Activated B cell treated with CpG ODN at 0.5 μM for 24 hours (primary cell): ENCODE results near the gene TMEM219. TPM values are rescaled to one million over a fixed set of nuclear protein-coding genes. Genes with fewer than 3 reads are reported as not detected.
"Not testable (repeated sequence)": the region's sequence is repeated elsewhere in the genome, so short reads cannot be mapped to it uniquely, and the experiment has no call there.

Source experiments
- ATAC-seq: fragments of 200-7000 bp; cut with Tn5 transposase; one replicate; pipeline ENCODE4 v1.10.0; 2021; ENCODE audit warnings: low read depth, mild to moderate bottlenecking, moderate library complexity
- CTCF ChIA-PET: fragments of 350-600 bp; sonication (Branson Sonifier 250); formaldehyde crosslinking; loops from one replicate; lab custom pipeline; 2021; ENCODE audit warnings: antibody characterized with exemption; lab: Charles Lee
- POLR2A ChIA-PET: fragments of 350-600 bp; sonication (Branson Sonifier 250); formaldehyde crosslinking; loops from one replicate; lab custom pipeline; 2021; ENCODE audit warnings: antibody characterized with exemption; lab: Charles Lee
- DNase-seq: peaks from one replicate; pipeline ENCODE4 v3.0.0; 2022
- H3K27ac Mint-ChIP-seq: one replicate; pipeline ENCODE4 v1.8.0; 2020; ENCODE audit warnings: mixed read lengths
- H3K27me3 Mint-ChIP-seq: one replicate; pipeline ENCODE4 v1.8.0; 2021; ENCODE audit warnings: mixed read lengths
- H3K36me3 Mint-ChIP-seq: one replicate; pipeline ENCODE4 v1.8.0; 2021; ENCODE audit warnings: low read depth, mixed read lengths
- H3K4me1 Mint-ChIP-seq: one replicate; pipeline ENCODE4 v1.8.0; 2021; ENCODE audit warnings: mixed read lengths
- H3K4me3 Mint-ChIP-seq: one replicate; pipeline ENCODE4 v1.8.0; 2020; ENCODE audit warnings: mild to moderate bottlenecking, mixed read lengths
- H3K9me3 Mint-ChIP-seq: one replicate; pipeline ENCODE4 v1.8.0; 2020; ENCODE audit warnings: mixed read lengths
- intact Hi-C: fragments of 100-400 bp; cut with micrococcal nuclease; formaldehyde crosslinking; loops from one replicate; pipeline ENCODE4 v1.15.1; 2024
- total RNA-seq: library from RNA; stranded (reverse); gene quantifications from 2 replicates; pipeline ENCODE4 v1.2.3, GENCODE V29; 2022
- TF ChIP-seq, protein P1 (sequence below): fragments of 200-600 bp; IDR thresholded peaks from one replicate; pipeline ENCODE4 v1.8.0; 2022; ENCODE audit warnings: antibody characterized with exemption, mild to moderate bottlenecking

The TMEM219 gene
- total RNA-seq, 1 donor from 2014 or later: 50.3 TPM

DNA sequence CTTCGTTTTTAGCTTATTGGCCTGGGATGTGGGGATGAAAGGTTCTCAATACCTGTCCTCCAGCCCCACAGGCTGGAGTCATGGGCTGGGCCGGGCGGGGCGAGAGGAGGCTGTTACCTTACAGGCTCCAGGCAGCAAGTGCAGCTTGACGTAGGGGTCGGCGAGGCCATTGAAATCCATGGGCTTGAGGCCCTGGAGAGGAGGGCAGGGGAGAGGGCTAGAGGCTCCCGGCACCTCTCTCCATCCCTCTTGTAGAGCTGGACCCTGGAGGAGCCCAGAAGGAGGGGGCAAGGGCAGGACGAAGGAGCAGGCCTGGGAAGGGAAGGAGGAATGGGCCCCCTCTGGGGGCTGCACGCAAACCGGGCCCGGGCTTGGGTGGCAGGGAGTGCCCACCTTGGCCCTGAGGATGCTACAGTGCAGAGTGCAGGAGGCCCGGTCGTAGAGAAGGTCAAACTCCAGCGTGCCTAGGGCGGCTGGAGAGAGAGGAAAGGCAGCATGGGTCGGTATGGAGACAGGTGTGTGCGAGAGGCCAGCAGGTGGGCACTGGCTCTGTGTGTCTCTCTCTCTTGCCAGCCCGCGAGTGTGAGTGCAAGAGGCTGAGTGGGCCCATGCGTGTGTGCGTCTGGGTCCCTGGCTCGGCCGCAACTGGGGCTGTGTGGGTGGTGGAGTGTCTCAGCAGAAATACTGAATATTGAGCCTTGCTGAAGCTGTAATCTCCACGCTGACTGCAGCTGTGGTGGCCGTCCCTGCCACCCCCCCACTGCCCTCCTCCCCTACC lies 47.4 kb downstream of the TMEM219 start:
- DNase-seq: no peak
- intact Hi-C loops: no loop called here
- Mint-ChIP-seq H3K27me3 (peaks cover 22% of the 10 kb centered on the region), H3K36me3 (no peaks in the 10 kb centered on the region), H3K4me3 (no peak overlapping the region), H3K9me3 (no peaks in the 10 kb centered on the region), H3K27ac (no peak overlapping the region), H3K4me1 (peaks cover 16% of the 10 kb centered on the region)
- TF ChIP-seq, protein P1, sequence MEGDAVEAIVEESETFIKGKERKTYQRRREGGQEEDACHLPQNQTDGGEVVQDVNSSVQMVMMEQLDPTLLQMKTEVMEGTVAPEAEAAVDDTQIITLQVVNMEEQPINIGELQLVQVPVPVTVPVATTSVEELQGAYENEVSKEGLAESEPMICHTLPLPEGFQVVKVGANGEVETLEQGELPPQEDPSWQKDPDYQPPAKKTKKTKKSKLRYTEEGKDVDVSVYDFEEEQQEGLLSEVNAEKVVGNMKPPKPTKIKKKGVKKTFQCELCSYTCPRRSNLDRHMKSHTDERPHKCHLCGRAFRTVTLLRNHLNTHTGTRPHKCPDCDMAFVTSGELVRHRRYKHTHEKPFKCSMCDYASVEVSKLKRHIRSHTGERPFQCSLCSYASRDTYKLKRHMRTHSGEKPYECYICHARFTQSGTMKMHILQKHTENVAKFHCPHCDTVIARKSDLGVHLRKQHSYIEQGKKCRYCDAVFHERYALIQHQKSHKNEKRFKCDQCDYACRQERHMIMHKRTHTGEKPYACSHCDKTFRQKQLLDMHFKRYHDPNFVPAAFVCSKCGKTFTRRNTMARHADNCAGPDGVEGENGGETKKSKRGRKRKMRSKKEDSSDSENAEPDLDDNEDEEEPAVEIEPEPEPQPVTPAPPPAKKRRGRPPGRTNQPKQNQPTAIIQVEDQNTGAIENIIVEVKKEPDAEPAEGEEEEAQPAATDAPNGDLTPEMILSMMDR: no peak
- ChIA-PET CTCF (interaction anchor here (0.7 kb wide), 1 partner anchor 219 kb away, joined by 3 read pairs; the partner anchor contains the start of gene KIF22), POLR2A (no interaction called here)
- ATAC-seq: no peak

DNA sequence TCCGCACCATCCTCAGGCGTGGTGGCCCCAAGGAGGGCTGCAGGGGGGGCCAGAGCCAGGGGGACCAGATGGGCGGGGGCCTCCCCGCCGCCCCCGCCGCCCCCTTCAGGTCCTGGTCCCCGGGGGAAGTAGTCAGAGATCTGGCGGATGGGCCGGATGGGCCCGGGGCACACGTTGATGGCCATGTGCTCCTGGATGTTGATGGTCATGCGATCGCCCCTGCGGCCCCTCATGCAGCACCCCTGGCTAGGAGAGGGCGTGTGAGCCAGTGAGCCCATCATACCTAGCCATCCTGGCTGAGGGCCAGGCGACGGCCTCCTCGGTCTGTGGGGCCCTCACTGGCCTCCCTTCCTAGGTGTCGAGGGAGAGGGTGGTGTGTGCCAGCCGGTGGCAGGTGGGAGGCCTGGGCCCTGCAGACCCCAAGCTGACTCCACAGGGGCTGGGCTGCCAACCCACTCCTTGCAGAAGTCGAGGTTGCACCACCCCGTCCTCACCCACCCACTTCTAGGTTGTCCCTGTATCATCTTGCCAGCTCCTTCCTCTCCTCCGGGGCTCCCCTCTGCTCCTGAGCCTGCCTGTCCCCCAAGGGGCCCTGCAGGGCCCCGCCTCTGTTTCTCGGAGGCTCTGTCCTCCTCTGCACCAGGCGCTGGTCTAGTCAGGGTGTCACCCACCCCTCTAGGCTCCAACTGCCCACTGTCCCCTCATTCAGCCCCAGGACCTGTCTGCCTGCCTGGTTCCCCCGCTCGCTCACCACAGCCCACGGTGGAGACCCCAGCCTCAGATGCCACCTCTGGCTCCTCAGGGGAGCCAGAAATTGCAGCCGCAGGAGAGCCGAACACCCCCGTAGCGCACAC lies 48.3 kb downstream of the TMEM219 start:
- Mint-ChIP-seq H3K4me1 (peaks cover 16% of the 10 kb centered on the region), H3K9me3 (no peaks in the 10 kb centered on the region), H3K36me3 (no peaks in the 10 kb centered on the region), H3K4me3 (peak overlapping the region; percentile 73), H3K27me3 (peaks cover 22% of the 10 kb centered on the region), H3K27ac (no peak overlapping the region)
- no peak for ATAC-seq
- CTCF ChIA-PET: interaction anchor here (0.7 kb wide), 1 partner anchor 220 kb away, joined by 3 read pairs; the partner anchor contains the start of gene KIF22
- TF ChIP-seq, protein P1: no peak
- POLR2A ChIA-PET: no interaction called here
- intact Hi-C loops: no loop called here
- no peak for DNase-seq

DNA sequence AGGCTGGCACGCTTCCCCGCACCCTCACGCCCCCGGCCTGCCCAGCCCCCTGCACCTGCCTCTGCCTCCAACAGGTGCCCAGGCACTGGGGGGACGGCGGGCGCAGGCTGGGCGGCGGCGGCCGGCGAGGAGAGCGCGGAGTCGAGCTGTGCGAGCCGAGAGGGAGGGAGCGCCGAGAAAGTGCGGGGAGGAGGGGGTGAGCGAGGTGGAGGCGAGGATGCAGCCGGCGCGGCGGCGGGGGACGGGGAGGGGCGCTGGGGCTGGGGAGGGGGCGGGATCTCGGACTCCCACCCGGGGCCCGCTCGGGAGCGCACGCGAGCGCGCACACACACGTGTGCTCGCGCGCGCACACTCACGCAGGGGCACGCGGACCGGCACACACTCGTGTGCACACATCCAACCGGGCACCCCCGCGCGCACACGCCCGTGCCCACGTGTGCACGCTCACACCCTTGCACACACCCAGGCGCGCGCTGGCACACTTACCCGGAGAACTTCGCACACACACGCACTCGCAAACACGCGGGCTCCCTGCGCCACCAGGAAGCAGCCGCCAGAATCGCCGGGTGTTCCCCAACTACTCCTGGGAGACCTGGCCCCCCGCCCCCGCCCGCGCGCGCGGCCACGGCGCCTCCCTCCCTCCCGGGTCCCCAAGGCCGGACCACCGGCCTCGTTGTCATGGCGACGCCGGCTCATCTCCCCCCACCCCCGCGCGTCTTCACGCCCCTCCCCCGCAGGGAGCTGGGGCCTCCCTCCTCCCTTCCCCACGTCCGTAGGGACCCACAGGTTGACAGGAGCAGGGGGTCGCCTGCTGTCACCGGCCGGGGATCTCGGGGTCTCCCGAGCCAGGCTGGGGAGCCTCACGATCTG lies 49.2 kb downstream of the TMEM219 start, which contains the start of gene DOC2A:
DOC2A (minus strand) TSS at position 184 of the 870 bp plus-strand sequence. CDS start 805 bp downstream, outside the sequence.
- ChIA-PET CTCF (no interaction called here), POLR2A (interaction anchor here (0.6 kb wide), 1 partner anchor 1037 kb away, joined by 3 read pairs; no protein-coding TSS in a partner anchor)
- TF ChIP-seq, protein P1: no peak
- intact Hi-C loops: no loop called here
- H3K36me3 Mint-ChIP-seq: no peaks in the 10 kb centered on the region
- peaks cover 22% of the 10 kb centered on the region for H3K27me3 Mint-ChIP-seq
- peak; percentile 63 for ATAC-seq
- peak within 1 kb of the TSS; percentile 75 for H3K4me3 Mint-ChIP-seq
- H3K9me3 Mint-ChIP-seq: no peaks in the 10 kb centered on the region
- H3K27ac Mint-ChIP-seq: no peak within 1 kb of the TSS
- no peak for DNase-seq
- peaks cover 13% of the 10 kb centered on the region for H3K4me1 Mint-ChIP-seq

DNA sequence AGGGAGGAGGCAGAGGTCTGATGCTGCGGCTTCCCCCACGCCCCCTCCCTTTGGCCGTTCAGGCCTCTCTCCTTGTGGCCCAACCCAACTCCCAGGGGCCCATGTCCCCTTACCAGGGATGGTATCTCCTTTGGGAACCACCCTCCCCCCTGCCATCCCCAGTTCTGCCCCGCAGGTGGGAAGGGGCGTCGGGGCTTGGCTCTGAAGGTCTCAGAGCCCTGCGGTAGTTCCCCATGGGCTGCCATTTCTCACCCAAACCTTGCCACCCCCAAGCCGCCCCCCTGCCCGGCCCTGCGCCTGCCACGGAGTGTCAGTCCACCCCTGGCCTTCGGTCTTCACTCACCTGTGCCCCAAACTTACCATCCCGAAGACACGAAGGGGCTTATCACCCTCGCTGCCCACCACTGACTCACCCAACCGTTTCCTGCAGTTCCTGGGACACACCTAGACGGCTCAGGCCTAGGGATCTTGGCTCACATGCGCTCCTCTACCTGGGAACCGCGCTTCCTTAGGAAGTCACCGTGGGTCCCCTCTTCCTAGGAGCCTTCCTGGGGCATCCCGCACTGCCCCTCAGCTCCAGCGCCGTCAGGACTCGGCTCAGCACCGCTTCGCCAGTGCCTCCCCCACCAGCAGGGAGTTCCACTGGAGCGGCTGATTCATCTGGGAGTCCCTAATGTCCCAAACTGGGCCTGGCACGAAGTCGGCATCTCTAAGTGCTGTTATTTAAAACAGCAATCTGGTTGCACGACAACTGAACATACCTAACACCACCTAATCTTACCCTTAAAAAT lies 50.0 kb downstream of the TMEM219 start:
- Mint-ChIP-seq H3K9me3 (no peaks in the 10 kb centered on the region), H3K36me3 (no peaks in the 10 kb centered on the region), H3K4me3 (peak overlapping the region; percentile 75), H3K27ac (peak overlapping the region; percentile 50), H3K4me1 (peaks cover 13% of the 10 kb centered on the region), H3K27me3 (peaks cover 22% of the 10 kb centered on the region)
- TF ChIP-seq, protein P1: no peak
- ATAC-seq (no peak), DNase-seq (no peak)
- intact Hi-C loops: no loop called here
- ChIA-PET CTCF (no interaction called here), POLR2A (interaction anchor here (0.5 to 0.6 kb wide), 2 partner anchors 10 to 1039 kb away, joined by 3 to 4 read pairs; no protein-coding TSS in a partner anchor)

DNA sequence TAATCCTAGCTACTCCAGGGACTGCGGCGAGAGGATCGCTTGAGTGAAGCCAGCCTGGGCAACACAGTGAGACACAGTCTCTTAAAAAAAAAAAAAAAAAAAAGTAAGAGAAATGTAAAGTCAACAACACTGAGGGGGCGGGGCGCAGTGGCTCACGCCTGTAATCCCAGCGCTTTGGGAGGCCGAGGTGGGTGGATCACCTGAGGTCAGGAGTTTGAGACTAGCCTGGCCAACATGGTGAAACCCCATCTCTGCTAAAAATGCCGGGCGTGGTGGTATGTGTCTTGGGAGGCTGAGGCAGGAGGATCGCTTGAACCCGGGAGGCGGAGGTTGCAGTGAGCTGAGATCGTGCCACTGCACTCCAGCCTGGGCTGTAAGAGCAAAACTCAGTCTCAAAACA lies 50.7 kb downstream of the TMEM219 start:
- DNase-seq, H3K27ac Mint-ChIP-seq, intact Hi-C loops, H3K9me3 Mint-ChIP-seq, H3K4me3 Mint-ChIP-seq, ATAC-seq, H3K36me3 Mint-ChIP-seq, CTCF ChIA-PET: not testable (repeated sequence)
- POLR2A ChIA-PET: interaction anchor here (0.6 to 0.7 kb wide), 2 partner anchors 11 to 35 kb away, joined by 3 to 4 read pairs; no protein-coding TSS in a partner anchor
- H3K27me3 Mint-ChIP-seq: peaks cover 22% of the 10 kb centered on the region
- H3K4me1 Mint-ChIP-seq: peaks cover 13% of the 10 kb centered on the region

DNA sequence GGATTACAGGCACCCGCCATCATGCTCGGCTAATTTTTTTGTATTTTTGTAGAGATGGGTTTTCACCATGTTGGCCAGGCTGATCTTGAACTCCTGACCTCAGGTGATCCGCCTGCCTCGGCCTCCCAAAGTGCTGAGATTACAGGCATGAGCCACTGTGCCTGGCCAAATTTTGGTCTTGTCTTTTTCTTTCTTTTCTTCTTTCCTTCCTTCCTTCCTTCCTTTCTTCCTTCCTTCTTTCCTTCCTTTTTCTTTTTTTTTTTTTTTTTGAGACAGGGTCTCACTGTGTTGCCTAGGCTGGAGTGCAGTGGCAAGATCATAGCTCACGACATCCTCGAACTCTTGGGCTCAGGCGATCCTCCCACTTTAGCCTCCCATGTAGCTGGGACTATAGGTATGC lies 53.6 kb downstream of the TMEM219 start:
- H3K27ac Mint-ChIP-seq, intact Hi-C loops, ATAC-seq, H3K36me3 Mint-ChIP-seq, H3K4me3 Mint-ChIP-seq, H3K9me3 Mint-ChIP-seq, DNase-seq, H3K4me1 Mint-ChIP-seq: not testable (repeated sequence)
- H3K27me3 Mint-ChIP-seq: peaks cover 12% of the 10 kb centered on the region
- ChIA-PET CTCF (interaction anchor here (0.6 kb wide), 1 partner anchor 11 kb away, joined by 6 read pairs; no protein-coding TSS in a partner anchor), POLR2A (interaction anchor here (0.6 kb wide), 1 partner anchor 49 kb away, joined by 3 read pairs; no protein-coding TSS in a partner anchor)
